Liver (tissue), 3 donors: ENCODE results near the gene DSCAM.

Experiments
- ATF3 ChIP-seq: IDR thresholded peaks from 2 replicates; pipeline ENCODE4 v1.6.1; 2016; ENCODE audit warnings: antibody characterized with exemption
- CTCF ChIP-seq: fragments of 150-350 bp; IDR thresholded peaks from 2 replicates; pipeline ENCODE4 v1.5.1; 2017; ENCODE audit warnings: improper control_type of control experiment, low read depth, low read length; ENCODE audit not compliant: missing input control
- EGR1 ChIP-seq, 2 donors: IDR thresholded peaks; 2 replicates each; pipeline ENCODE4 v1.6.1; 2016 to 2018; ENCODE audit warnings: antibody characterized with exemption in 2 of 2, low read depth in 2 of 2
- FOXA1 ChIP-seq: IDR thresholded peaks from 2 replicates; pipeline ENCODE4 v1.6.1; 2016; ENCODE audit warnings: antibody characterized with exemption
- GABPA ChIP-seq, 2 donors: IDR thresholded peaks in 1 of 2; conservative IDR thresholded peaks in 1 of 2; 2 replicates each; pipeline ENCODE4 v1.6.1; 2016; ENCODE audit warnings: antibody characterized with exemption in 2 of 2, mild to moderate bottlenecking in 1 of 2, moderate library complexity in 1 of 2
- HNF4A ChIP-seq, 2 donors: conservative IDR thresholded peaks; 2 replicates each; pipeline ENCODE4 v1.6.1; 2016; ENCODE audit warnings: antibody characterized with exemption in 2 of 2, mild to moderate bottlenecking in 2 of 2
- JUND ChIP-seq, 2 donors: IDR thresholded peaks; 2 replicates each; pipeline ENCODE4 v1.6.1; 2016; ENCODE audit warnings: antibody characterized with exemption in 2 of 2
- MAX ChIP-seq: IDR thresholded peaks from 2 replicates; pipeline ENCODE4 v1.6.1; 2016; ENCODE audit warnings: antibody characterized with exemption
- RAD21 ChIP-seq, 2 donors: IDR thresholded peaks; 2 replicates each; pipeline ENCODE4 v1.6.1; 2016; ENCODE audit warnings: antibody characterized with exemption in 2 of 2, mild to moderate bottlenecking in 2 of 2
- REST ChIP-seq: IDR thresholded peaks from 2 replicates; pipeline ENCODE4 v1.6.1; 2016; ENCODE audit warnings: antibody characterized with exemption, mild to moderate bottlenecking
- RXRA ChIP-seq, 2 donors: IDR thresholded peaks; 2 replicates each; pipeline ENCODE4 v1.6.1; 2017 to 2018; ENCODE audit warnings: antibody characterized with exemption in 2 of 2, mild to moderate bottlenecking in 1 of 2
- TAF1 ChIP-seq: conservative IDR thresholded peaks from 2 replicates; pipeline ENCODE4 v1.6.1; 2016; ENCODE audit warnings: antibody characterized with exemption, mild to moderate bottlenecking
- YY1 ChIP-seq: IDR thresholded peaks from 2 replicates; pipeline ENCODE4 v1.6.1; 2016; ENCODE audit warnings: antibody characterized with exemption, mild to moderate bottlenecking
- donor health status: healthy.
- donor health status: healthy.

- TF ChIP-seq REST (no peak), JUND (IDR thresholded peaks at IDR 0.05) (no peak), RAD21 (IDR thresholded peaks at IDR 0.05) (no peak), CTCF (no peak), YY1 (no peak), EGR1 (IDR thresholded peaks at IDR 0.05; ENCODE audit: low read depth in 2 of 2) (no peak), FOXA1 (no peak), TAF1 (no peak), HNF4A (conservative IDR thresholded peaks at IDR 0.05) (no peak), GABPA (IDR thresholded peaks at IDR 0.05 in 1 of 2, conservative IDR thresholded peaks at IDR 0.05 in 1 of 2) (no peak), MAX (no peak), RXRA (IDR thresholded peaks at IDR 0.05) (no peak), ATF3 (no peak)
Measured at GRCh38 chr21:40881767-40882166, 34.8 kb upstream of the DSCAM start.
